Activated T-cell treated with anti-CD3 and anti-CD28 coated beads for 1 hour (primary cell): ENCODE results near the gene RNFT2.
"Not testable (repeated sequence)": the region's sequence is repeated elsewhere in the genome, so short reads cannot be mapped to it uniquely, and the experiment has no call there.

Experiments used
- DNase-seq: peaks from one replicate; pipeline ENCODE4 v3.0.0-alpha.2; 2020; ENCODE audit warnings: low read depth

RNFT2 gene

DNA sequence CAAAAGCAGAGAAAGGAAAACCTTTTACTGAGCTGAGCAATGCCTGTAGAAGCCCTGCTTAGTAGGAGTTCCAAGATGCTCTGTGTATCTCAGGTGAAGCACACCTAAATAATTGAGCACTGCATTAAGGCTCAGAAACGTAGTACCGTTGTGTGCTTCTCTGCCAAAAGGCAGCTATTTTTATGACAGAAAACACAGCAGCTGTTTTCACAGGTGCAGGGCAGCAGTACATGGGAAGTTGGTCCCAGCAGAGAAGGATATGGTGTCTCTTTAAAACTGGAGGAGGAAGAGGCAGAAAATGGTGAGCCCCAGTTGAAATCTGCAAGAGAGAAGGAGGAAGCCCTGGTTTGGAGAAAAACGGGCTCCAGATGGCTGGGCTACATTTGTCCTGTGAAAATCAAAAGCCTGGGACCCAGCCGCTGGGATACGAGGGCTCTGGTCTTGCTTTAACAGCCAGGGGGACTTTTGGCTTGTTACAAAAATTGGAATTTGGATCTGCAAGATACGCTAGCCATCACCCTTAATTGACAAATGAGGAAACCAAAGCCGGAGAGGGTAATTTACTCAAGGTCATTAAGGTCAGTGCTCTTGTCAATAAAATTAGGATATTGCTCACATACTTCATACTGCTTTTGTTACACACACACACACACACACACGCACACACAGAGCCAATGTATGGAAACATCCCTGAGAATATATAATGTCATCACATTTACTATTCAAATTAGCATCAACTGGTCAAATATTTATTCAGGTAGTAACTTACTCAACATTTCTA is 27.6 kb upstream of the RNFT2 start:
- no peak for DNase-seq

GRCh38 chr12:116712458-116713303 is 25.4 kb upstream of the RNFT2 start:
- no peak for DNase-seq

GRCh38 chr12:116713527-116713926 is 24.6 kb upstream of the RNFT2 start:
- DNase-seq, result no peak

DNA sequence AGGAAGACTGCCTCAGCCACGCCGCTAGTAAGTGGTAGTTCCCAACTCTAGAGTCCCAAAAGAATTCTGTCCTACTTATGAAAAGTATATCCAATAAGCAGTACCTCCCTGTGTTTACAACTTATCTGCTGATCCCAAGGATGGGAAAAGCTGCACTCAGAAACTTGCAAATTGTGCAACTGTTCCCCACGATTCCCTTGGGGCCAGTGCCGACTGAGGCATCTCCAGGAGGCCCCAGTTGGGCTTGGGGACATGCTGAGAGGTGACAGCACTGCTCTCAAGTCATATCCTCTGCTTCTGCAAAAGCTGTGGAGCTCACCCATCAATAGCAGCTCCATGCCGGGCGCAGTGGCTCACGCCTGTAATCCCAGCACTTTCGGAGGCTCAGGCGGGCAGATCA is 23.9 kb upstream of the RNFT2 start:
- no peak for DNase-seq

GRCh38 chr12:116717466-116718437 is 20.4 kb upstream of the RNFT2 start:
- no peak for DNase-seq

DNA sequence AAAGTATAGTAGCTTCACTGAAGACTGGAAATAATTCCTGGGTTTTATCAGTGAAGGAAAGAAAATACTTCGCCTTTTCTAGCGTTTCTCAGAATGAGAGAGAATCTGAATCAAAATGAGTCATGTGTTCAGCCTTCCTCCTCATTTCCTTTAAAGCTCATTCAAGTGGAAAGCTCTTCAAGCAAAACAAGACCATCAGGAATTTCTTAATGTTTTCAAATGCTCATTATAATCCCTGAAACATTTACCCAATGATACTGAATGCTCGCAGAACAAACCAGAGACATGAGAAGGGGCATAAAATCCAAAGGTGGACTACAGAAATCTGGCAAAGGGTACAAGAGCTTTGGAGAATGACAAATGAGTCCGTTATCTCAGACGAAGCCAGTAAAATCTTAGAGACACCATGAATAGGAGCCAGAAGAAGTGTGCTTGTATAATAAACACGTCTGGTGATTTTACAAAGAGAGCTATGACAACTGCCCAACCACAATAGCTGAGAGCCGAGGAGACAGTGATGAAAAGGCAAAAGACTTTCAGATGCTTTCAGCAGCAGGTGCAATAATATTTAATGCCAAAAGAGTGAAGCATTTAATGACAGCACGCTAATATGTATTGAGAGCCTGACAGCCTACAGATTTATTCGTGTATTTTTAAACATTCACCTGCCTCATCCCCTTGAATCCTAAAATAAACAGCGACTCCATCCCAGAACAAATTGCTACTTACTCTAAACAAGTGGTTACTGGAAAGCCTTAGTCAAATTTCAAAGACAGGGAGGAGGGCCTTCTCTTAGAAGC is 19.3 kb upstream of the RNFT2 start:
- DNase-seq, result no peak

- no peak for DNase-seq
These were observed 18.2 kb upstream of the RNFT2 start for GRCh38 chr12:116719731-116720528.

- DNase-seq, result no peak
These were observed 15.9 kb upstream of the RNFT2 start for GRCh38 chr12:116722245-116722644.

- DNase-seq, result no peak
These were observed 11.4 kb upstream of the RNFT2 start for GRCh38 chr12:116726694-116727093.

- no peak for DNase-seq
These were observed 10.9 kb upstream of the RNFT2 start for GRCh38 chr12:116727261-116727660.

- no peak for DNase-seq
These were observed 10.2 kb upstream of the RNFT2 start for GRCh38 chr12:116727891-116728290.

- no peak for DNase-seq
These were observed 6.3 kb upstream of the RNFT2 start for GRCh38 chr12:116731801-116732200.

- no peak for DNase-seq
These were observed 3.9 kb upstream of the RNFT2 start for GRCh38 chr12:116734156-116734768.

- DNase-seq, result no peak
These were observed 3.0 kb upstream of the RNFT2 start for GRCh38 chr12:116735084-116735483.

DNA sequence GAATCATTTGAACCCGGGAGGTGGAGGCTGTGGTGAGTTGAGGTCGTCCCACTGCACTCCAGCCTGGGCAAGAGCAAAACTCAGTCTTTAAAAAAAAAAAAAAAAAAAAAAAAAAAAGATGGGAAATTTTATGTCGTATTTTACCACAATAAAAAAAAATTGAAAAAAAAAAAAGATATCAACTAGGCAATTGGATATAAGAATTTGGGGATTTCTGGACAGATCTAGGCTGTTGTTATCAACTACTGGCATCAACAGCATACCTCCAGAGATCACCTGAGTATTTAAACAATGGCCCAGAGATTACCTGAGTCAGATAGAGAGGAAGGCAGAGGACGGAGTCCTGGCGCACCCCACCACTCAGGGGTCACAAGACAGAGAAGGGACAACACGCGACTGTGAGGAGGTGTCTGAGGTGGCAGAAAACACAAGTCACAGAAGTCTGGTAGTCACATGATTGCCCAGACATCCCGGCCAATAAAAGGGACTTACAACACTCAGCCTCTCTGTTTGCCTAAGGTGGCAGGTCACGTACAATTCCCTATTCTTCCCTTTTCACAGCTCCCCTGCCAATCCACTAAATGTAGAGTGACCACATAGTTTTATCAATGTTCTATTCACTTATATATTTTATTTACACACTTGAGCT is 2.0 kb upstream of the RNFT2 start:
- no peak for DNase-seq

DNA sequence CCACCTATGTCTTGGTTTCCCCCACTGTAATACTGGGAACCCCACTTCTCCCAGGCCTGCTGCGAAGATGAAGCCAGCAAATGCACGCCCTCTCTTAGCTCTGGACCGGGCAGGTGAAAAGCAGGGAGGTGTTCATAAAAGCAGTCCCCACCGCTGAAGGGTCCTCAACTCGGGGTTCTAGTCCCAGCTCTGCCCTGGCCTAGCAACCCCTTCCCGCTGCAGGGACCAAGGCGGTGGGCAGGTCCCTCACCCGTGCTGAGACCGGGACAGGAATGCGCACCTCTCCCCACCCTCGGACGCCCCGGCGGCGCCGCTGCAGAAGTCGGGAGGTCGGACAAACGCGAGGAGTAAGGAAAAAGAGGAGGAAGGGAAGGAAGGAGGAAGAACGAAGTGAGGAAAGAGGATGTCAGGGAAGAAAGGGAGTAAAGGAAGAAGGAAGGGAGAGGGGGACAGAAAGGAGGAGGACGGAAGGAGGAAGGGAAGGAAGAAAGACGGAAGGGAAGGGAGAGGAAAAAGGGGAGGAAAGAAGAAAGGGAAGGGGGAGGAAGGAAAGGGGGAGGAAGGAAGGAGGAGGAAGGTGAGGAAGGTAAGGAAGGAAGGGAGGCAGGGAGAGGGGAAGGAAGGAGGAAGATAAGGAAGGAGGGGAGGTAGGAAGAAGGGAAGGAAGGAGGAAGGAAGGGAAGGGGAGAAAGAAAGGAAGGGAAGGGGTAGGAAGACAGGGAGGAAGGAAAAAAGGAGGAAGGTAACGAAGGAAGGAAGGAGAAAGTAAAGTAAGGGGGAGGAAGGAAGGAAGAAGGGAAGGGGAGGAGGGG is 947 bp upstream of the RNFT2 start:
- DNase-seq, result no peak

GRCh38 chr12:116739381-116739887 is 1.3 kb downstream of the RNFT2 start:
- no peak for DNase-seq

DNA sequence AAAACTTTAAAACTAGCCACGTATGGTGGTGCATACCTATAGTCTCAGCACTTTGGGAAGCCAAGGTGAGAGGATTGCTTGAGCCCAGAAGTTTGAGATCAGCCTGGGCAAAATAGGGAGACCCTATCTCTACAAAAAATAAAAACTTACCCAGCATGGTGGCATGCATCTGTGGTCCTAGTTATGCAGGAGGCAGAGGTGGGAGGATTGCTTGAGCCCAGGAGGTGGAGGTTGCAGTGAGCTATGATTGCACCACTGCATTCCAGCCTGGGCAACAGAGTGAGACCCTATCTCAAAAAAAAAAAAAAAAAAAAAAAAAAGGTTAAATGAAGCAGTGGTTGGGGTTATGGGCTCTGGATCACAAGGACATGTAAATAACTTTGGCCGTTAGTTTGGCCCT is 4.7 kb downstream of the RNFT2 start:
- not testable (repeated sequence) for DNase-seq
